HG03439 (cell line): ENCODE data around the gene DNTTIP2.
A peak's percentile ranks its signal among the peaks of the same experiment; 100 is the strongest.
"Not testable (repeated sequence)": the region's sequence is repeated elsewhere in the genome, so short reads cannot be mapped to it uniquely, and the experiment has no call there.

Experiments used
- ATAC-seq: cut with Tn5 transposase; IDR thresholded peaks from one replicate; pipeline ENCODE4 v1.9.1; 2021; ENCODE audit warnings: mild to moderate bottlenecking, moderate library complexity; ENCODE audit not compliant: unreplicated experiment

DNTTIP2 gene

DNA sequence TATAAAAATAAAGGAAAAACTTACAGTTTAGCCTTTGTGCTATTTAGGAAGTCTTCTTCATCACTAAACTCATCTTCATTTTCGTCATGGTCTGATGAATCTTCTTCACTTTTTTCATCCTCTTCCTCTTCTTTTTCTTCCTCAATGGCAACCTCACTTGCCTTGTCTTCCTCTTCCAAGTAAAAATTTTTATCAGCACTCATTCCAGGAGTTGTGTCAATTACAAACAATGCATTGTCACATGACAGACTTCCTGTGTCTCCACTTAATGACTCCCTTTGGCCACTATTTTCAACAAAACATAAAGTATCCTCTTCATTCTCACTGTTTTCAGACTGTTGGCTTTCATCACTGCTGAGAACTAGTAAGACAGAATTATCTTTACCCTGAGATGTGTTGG is 2.8 kb downstream of the DNTTIP2 start:
- ATAC-seq = no peak

DNA sequence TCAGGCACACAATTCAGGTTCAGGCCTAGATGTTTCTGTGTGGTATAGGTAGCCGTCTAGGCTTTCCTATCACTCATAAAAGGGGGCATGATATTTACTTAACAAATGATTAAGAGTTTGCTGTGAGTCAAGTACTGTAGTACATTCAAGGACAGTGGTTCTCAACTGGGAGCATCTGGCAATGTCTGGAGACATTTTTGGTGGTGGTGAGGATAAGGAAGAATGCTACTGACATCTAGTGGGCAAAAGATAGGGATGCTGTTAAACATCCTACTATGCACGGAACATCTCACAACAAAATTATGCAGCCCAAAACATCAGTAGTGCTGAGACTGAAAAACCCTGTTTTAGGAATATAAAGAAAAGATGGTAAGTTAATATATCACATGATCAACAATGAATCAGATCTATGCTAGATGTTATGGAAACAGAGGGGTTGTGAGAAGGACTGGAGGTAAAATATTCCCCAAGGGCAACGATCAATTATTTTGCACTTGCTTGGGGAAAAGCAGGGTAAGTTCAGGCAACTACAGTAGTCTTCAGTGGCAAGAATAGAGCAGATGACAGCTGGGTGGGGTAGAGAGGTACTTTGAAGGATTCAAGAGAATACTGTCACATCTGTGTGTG is 4.9 kb downstream of the DNTTIP2 start:
- ATAC-seq = no peak

GRCh38 chr1:93871366-93871765 is 7.6 kb downstream of the DNTTIP2 start:
- no peak for ATAC-seq

- no peak for ATAC-seq
Measured at GRCh38 chr1:93869653-93870052, 9.4 kb downstream of the DNTTIP2 start.

GRCh38 chr1:93868492-93868891 is 10.5 kb downstream of the DNTTIP2 start:
- ATAC-seq = not testable (repeated sequence)

- no peak for ATAC-seq
Measured at GRCh38 chr1:93865253-93865652, 13.8 kb downstream of the DNTTIP2 start.

DNA sequence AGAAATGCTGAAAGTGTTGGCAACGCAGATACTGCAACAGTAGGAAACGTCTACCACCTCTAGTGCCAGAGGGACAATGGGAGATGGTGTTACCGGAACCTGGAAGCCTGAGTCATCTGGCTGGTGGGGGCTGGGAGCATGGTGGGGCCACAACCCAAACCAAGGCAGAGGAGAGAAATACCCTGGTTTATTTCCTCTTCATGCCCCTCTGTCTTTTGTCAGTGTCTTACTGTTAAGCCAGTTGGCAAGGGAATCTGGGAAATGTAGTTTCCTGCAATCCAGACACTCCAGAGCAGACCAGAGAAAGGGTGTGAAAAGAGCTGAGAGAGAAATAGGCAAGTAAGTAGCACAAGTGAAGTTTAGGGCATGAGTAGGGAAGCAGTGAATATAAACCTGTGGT is 14.8 kb downstream of the DNTTIP2 start:
- no peak for ATAC-seq

- ATAC-seq = not testable (repeated sequence)
Measured at GRCh38 chr1:93857653-93858052, 21.4 kb downstream of the DNTTIP2 start.

- ATAC-seq = not testable (repeated sequence)
Measured at GRCh38 chr1:93855983-93856382, 23.0 kb downstream of the DNTTIP2 start.

DNA sequence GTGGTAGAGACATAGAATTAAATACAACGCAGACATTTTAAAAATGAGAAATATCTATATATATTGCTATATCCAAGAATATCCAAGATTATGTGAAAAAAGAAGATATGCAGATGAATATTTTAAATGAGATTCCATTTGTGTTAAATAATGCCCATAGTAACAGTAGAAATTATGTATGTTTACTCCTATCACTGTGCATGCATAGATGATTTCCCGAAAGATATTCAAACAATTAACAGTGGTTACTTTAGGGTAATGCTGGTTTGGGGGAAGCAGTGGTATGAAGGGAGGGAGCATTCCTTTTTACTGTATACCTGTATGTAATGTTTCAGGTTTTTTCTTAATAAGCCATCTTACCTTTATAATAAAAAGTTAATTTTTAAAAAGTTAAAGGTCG is 25.1 kb downstream of the DNTTIP2 start:
- ATAC-seq = no peak

GRCh38 chr1:93851878-93852277 is 27.1 kb downstream of the DNTTIP2 start:
- ATAC-seq = no peak

GRCh38 chr1:93851327-93851712 is 27.7 kb downstream of the DNTTIP2 start:
- no peak for ATAC-seq

DNA sequence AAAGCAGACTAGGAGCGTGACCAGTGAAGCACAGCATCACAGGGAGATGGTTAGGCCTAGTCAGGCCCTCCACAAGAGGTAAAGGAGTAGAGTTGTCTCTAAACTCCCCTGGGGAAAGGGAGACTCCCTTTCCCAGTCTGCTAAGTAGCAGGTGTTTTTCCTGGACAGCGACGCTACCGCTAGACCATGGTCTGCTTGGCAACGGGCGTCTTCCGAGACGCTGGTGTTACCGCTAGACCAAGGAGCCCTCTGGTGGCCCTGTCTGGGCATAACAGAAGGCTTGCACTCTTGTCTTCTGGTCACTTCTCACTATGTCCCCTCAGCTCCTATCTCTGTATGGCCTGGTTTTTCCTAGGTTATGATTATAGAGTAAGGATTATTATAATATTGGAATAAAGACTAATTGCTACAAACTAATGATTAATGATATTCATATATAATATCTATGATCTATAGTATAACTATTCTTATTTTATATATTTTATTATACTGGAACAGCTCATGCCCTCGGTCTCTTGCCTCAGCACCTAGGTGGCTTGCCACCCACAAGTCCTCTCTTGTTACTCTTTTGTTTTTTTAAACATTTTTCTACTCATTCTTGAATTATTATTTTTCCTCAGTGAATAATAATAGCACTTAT is 28.2 kb downstream of the DNTTIP2 start:
- not testable (repeated sequence) for ATAC-seq

DNA sequence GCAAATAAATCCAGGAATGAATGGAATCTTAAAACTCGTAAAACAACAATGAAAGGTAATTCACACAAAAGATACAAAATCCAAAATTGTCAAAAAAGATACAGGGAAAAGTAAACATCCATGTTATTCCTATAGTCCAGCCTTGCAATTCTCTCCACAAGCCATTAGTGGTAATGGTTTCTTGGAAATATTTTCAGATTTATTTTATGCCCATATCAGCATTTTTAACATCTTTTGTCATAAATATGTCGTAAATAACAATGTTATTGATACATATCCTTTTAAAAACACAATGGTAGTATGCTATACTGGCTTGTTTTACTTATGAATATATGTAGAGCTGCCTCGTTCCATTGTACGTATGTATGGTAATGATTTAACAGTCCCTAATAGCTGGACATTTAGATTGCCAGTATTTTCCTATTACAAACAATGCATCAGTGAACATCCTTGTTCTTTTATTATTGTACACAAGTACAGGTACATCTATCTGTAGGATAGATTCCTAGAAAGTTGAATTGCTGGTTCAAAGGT is 30.6 kb downstream of the DNTTIP2 start:
- no peak for ATAC-seq

- ATAC-seq = peak; percentile 22
Measured at GRCh38 chr1:93847811-93848288, 31.2 kb downstream of the DNTTIP2 start.

DNA sequence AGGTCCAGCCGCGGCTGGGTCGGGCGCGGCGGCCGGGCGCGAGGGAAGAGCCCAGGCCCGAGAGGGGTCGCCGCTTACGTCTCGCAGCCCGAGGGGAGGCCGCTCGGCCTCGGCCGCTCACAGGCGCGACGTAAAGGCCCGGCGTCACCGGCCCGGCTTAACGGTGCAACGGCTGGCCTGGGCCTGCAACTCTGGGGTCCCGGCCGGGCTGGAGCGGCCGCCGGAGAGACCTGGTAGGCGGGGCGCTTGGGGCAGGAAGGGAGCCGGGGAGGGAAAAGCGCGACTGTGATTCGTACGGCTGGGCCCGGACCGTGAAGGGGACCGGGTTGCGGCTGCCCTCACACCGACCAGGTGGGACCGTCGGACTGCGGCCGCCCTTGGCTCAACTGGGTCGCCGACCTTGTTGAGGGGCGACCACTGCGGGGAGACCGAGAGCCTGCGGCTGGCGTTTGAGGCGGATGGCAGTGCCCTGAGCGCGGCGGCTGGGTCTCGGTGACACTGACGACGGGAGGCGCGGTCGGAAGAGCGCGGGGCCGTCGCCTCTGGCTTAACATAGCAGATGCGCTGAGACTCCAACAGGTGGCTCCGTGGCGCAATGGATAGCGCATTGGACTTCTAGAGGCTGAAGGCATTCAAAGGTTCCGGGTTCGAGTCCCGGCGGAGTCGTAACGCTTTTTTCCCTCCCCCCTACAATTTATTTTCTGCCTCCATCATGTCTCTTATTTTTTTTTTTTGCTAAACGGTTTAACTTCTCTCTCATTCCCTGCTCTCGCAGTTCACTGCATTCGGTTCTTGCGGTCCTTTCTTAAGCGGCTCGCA is 31.8 kb downstream of the DNTTIP2 start:
- ATAC-seq = peak; percentile 67

- ATAC-seq = peak; percentile 45
Measured at GRCh38 chr1:93846206-93846991, 32.6 kb downstream of the DNTTIP2 start.

- ATAC-seq = peak; percentile 4
Measured at GRCh38 chr1:93845538-93846205, 33.3 kb downstream of the DNTTIP2 start.

GRCh38 chr1:93844262-93845045 is 34.6 kb downstream of the DNTTIP2 start:
- no peak for ATAC-seq
